CD1c-positive myeloid dendritic cell (primary cell): ENCODE data around the gene FCHSD2.
"Not testable (repeated sequence)": the region's sequence is repeated elsewhere in the genome, so short reads cannot be mapped to it uniquely, and the experiment has no call there.

Experiments
- DNase-seq: peaks from one replicate; pipeline ENCODE4 v3.0.0-alpha.2; 2016; ENCODE audit errors: extremely low spot score

FCHSD2 gene

DNA sequence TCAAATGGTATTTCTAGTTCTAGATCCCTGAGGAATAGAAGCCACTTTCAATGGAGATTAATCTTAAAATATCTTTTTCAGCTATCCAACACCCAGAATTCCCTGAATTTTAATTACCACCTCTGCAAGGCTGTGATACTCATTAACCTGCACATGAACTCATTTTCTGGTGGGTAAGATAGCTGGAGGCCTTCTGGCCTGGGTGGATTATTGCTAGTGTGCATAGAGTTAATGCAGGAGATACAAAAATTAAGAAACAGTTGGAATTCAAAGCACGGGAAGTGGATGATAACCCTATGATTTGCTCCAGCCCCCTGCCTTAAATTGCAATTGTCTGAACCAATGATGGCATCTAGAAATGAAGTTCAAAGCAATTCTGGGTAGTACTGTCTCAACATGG lies 212.9 kb downstream of the FCHSD2 start:
- DNase-seq = no peak

DNA sequence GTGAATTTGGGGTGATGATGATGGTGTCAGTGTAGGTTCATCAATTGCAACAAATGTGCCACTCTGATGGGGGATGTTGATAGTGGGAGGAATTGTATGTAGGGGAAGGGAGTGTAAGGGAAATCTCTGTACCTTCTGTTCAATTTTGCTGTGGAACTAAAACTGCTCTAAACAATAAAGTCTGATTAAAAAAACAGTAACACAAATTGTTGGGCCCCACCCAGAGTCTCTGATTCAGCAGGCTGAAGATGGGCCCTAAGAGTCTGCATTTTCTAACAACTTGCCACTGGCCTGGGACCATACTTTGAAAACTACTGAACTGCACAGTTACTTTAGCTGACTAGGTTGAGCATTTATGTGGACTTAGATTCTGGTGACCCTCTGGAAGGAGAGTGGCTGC lies 214.7 kb downstream of the FCHSD2 start:
- DNase-seq = no peak

GRCh38 chr11:72926076-72926475 lies 216.0 kb downstream of the FCHSD2 start:
- DNase-seq = no peak

GRCh38 chr11:72925656-72926055 lies 216.5 kb downstream of the FCHSD2 start:
- no peak for DNase-seq

- peak; percentile 34 for DNase-seq
These were observed 217.4 kb downstream of the FCHSD2 start for GRCh38 chr11:72924568-72925190.

- no peak for DNase-seq
These were observed 220.9 kb downstream of the FCHSD2 start for GRCh38 chr11:72921028-72921716.

DNA sequence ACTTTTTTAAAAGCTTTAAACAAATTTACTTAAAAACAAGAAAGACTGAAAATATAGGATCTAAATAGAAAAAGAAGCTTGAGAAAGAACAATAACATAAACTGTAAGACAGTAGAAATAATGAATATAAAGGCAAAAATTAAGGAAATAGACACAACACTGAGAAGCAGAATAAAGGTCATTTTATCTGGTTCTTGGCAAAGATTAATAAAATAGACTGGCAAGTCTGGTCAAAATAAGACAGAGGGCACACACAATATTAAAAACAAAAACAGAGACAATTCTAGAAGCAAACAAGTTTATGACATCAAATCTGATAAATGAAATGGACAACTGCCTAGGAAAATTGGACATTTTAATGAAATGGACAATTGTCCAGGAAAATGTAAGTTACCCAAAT lies 222.1 kb downstream of the FCHSD2 start:
- DNase-seq = no peak

- no peak for DNase-seq
These were observed 223.3 kb downstream of the FCHSD2 start for GRCh38 chr11:72918851-72919250.

GRCh38 chr11:72912253-72912652 lies 229.9 kb downstream of the FCHSD2 start:
- no peak for DNase-seq

DNA sequence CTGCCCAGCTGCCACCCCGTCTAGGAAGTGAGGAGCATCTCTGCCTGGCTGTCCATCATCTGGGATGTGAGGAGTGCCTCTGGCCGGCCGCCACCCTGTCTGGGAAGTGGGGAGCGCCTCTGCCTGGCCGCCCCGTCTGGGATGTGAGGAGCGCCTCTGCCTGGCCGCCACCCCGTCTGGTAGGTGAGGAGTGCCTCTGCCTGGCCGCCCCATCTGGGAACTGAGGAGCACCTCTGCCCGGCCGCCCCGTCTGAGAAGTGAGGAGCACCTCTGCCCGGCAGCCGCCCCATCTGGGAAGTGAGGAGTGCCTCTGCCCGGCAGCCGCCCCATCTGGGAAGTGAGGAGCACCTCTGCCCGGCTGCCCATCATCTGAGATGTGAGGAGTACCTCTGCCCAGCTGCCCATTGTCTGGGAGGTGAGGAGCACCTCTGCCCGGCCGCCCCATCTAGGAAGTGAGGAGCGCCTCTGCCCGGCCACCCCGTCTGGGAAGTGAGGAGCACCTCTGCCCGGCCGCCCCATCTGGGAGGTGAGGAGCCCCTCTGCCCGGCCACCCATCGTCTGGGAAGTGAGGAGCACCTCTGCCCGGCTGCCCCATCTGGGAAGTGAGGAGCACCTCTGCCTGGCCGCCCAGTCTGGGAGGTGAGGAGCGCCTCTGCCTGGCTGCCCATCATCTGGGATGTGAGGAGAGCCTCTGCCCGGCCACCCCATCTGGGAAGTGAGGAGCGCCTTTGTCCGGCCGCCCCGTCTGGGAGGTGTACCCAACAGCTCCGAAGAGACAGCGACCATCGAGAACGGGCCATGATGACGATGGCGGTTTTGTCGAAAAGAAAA lies 232.3 kb downstream of the FCHSD2 start:
- DNase-seq = not testable (repeated sequence)

DNA sequence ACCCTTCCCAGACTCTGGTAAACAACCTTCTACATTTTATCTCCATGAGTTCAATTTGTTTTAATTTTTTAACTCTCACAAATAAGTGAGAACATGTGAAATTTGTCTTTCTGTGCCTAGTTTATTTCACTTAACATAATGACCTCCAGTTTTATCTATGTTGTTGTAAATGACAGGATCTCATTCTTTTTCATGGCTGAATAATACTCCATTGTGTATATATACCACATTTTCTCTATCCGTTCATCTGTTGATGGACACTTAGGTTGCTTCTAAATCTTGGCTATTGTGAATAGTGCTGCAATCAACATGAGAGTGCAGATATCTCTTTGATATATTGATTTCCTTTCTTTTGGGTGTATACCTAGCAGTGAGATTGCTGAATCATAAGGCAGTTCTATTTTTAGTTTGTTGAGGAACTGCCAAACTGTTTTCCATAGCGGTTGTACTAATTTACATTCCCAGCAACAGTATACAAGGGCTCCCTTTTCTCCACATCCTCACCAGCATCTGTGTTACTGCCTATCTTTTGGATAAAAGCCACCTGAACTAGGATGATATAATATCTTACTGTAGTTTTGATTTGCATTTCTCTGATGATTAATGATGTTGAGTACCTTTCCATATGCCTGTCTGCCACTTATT lies 234.0 kb downstream of the FCHSD2 start:
- DNase-seq = no peak

DNA sequence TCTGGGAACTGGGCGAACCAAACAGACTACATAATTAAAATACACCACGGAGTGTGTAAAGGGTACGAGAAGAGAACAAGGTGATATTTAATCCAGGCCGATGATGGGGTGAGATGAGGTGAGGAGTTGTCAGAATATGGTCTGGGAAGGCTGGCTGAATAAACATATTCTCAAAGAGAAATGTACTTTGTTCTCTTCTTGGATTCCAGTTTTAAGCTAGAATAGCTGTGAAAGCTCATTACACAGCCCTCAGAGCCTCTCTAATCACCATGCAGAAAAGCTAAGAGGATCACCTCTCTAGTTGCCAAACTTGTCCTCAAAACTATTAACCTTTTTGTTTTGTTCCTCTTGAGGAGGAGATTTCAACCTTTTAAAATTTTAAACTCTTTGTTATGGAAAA lies 238.1 kb downstream of the FCHSD2 start:
- DNase-seq = no peak

DNA sequence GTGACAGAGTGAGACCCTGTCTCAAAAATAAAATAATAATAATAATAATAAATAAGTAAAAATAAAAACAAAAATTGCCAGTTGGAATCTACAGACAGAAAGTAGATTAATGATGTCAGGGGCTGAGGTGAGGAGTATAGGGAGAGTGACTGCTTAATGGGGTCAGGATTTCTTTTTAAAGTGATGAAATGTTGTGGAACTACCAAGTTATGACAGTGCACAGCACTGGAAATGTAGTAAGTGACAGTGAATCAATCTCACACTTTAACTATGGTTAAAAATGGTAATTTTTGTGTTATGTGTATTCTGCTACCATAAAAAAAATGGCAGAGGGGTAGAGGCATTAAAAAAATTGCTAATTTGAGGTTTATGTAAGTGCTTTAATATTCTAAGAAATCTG lies 240.7 kb downstream of the FCHSD2 start:
- no peak for DNase-seq

- DNase-seq = no peak
These were observed 242.1 kb downstream of the FCHSD2 start for GRCh38 chr11:72900013-72900412.

- no peak for DNase-seq
These were observed 242.9 kb downstream of the FCHSD2 start for GRCh38 chr11:72899238-72899637.

- DNase-seq = no peak
These were observed 244.6 kb downstream of the FCHSD2 start for GRCh38 chr11:72897506-72897905.

DNA sequence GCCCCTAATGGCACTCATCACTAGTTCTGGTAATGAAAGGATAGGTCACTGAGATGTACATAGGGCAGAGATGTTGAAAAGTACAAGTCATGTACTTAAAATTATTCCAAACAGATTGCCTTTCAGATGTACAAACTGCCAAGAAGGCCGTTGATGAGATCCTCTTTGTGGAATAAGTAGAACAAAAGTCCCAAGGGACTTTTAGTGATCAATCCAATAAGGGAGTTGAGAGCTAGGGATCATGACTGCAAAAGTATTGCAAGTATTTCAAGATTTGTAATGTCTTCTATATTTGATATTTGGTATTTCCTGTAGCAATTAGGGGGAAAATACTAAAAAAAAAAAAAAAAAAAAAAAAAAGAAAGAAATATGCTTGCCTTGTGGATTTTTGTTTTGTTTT lies 245.7 kb downstream of the FCHSD2 start:
- DNase-seq = no peak

DNA sequence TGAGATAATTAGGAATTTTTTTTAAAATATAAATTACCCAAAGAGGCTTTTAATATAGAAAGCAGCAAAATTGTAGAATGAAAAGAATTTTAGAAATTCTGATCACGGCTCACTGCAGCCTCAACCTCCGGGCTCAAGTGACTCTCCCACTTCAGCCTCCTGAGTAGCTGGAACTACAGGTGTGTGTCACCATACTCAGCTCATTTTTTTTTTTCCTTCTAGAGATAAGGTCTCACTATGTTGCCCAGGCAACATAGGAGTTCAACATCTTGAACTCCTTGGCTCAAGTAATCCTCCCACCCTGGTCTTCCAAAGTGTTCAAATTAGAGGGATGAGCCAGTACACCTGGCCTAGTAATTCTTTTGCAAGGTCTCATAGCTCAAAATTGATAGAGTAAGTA lies 251.2 kb downstream of the FCHSD2 start:
- DNase-seq = no peak

GRCh38 chr11:72886619-72887018 lies 255.5 kb downstream of the FCHSD2 start:
- no peak for DNase-seq

DNA sequence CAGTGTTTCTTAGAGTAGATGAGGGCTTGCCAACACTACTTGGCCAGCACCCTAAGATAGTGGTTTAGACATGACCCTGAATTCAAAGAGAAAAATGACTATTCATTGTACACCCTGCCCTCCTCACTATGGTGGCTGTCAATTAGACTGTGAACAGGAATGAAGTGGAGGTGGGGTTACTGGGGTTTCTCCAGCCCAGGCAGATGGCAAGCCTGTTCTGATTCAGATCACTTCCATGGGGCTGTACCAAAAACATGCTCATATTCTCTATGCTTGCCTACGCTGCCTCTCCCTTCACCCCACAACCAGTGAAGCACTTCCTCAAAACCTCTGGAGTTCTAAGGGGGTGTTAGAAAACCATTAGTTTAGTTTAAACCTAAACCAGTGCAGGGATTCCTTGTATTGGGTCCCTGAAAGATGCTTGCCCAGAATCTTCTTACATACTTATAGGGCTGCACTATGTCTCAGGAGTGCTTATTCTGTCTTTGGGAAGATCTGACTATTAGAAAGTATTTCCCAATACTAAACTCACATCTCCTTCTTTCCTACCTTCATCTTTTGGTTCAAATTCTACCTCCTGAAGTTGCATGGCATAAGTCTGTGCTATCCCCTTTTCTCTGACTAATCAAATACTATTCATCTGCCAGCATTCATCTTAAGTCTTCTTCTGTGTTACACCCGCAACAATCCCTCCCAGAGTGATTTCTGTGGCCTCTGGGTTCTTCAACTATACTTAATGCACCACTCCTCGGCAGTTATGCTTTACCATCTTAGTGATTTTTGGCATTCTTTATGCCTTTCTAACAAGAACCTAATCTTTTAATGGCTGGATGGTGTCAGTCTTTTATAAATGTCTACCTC lies 256.1 kb downstream of the FCHSD2 start:
- DNase-seq = no peak

- DNase-seq = no peak
These were observed 266.0 kb downstream of the FCHSD2 start for GRCh38 chr11:72876147-72876546.
